H9 (cell line): ENCODE measurements around the gene UBE2E3. TPM values are rescaled to one million over a fixed set of nuclear protein-coding genes. Genes with fewer than 3 reads are reported as not detected.

Source experiments
- DNase-seq: peaks from one replicate; pipeline ENCODE4 v3.0.0-alpha.2; 2017
- H2AFZ ChIP-seq: one replicate; pipeline ENCODE4 v1.6.1; 2013; ENCODE audit warnings: mild to moderate bottlenecking, low read length, control low read depth, moderate library complexity
- H2AK5ac ChIP-seq: 2 replicates; pipeline ENCODE4 v1.6.1; 2013; ENCODE audit warnings: low read length, control low read depth, mixed read lengths; ENCODE audit not compliant: insufficient read length
- H2BK120ac ChIP-seq: one replicate; pipeline ENCODE4 v1.6.1; 2013; ENCODE audit warnings: low read depth, mild to moderate bottlenecking, low read length, control low read depth, inconsistent platforms; ENCODE audit not compliant: poor library complexity, severe bottlenecking
- H2BK12ac ChIP-seq: 2 replicates; pipeline ENCODE4 v1.6.1; 2013; ENCODE audit warnings: low read length, control low read depth, mixed read lengths, low read depth; ENCODE audit not compliant: insufficient read length
- H2BK15ac ChIP-seq: 2 replicates; pipeline ENCODE4 v1.6.1; 2013; ENCODE audit warnings: low read depth, low read length, control low read depth
- H2BK20ac ChIP-seq: one replicate; pipeline ENCODE4 v1.6.1; 2013; ENCODE audit warnings: low read depth, mild to moderate bottlenecking, low read length, control low read depth, inconsistent platforms; ENCODE audit not compliant: poor library complexity, severe bottlenecking
- H2BK5ac ChIP-seq: 2 replicates; pipeline ENCODE4 v1.6.1; 2013; ENCODE audit warnings: low read length, control low read depth, mixed read lengths; ENCODE audit not compliant: insufficient read length
- H3K14ac ChIP-seq: 2 replicates; pipeline ENCODE4 v1.6.1; 2013; ENCODE audit warnings: low read length, control low read depth; ENCODE audit not compliant: insufficient read depth
- H3K18ac ChIP-seq: 2 replicates; pipeline ENCODE4 v1.6.1; 2013; ENCODE audit warnings: low read depth, mild to moderate bottlenecking, mixed read lengths, low read length, control low read depth; ENCODE audit not compliant: insufficient read length
- H3K23ac ChIP-seq: 2 replicates; pipeline ENCODE4 v1.6.1; 2013; ENCODE audit warnings: low read length, control low read depth, mixed read lengths, low read depth; ENCODE audit not compliant: insufficient read length
- H3K23me2 ChIP-seq: 2 replicates; pipeline ENCODE4 v1.6.1; 2013; ENCODE audit warnings: low read depth, mild to moderate bottlenecking, mixed read lengths, low read length, control low read depth; ENCODE audit not compliant: insufficient read length, poor library complexity, severe bottlenecking
- H3K27ac ChIP-seq: 2 replicates; pipeline ENCODE4 v1.5.1; 2013; ENCODE audit warnings: low read length, control low read depth, mixed read lengths, low read depth; ENCODE audit not compliant: insufficient read length
- H3K27me3 ChIP-seq: 2 replicates; pipeline ENCODE4 v1.6.1; 2013; ENCODE audit warnings: low read length, control low read depth, inconsistent platforms; ENCODE audit not compliant: insufficient read depth
- H3K4ac ChIP-seq: 2 replicates; pipeline ENCODE4 v1.6.1; 2013; ENCODE audit warnings: low read depth, mild to moderate bottlenecking, control low read depth, inconsistent platforms, low read length, moderate library complexity
- H3K4me1 ChIP-seq: 2 replicates; pipeline ENCODE4 v1.6.1; 2013; ENCODE audit warnings: low read length, control low read depth, inconsistent platforms; ENCODE audit not compliant: insufficient read depth
- H3K4me2 ChIP-seq: 2 replicates; pipeline ENCODE4 v1.6.1; 2013; ENCODE audit warnings: low read length, control low read depth, mixed read lengths; ENCODE audit not compliant: insufficient read length, insufficient read depth
- H3K56ac ChIP-seq: 2 replicates; pipeline ENCODE4 v1.6.1; 2013; ENCODE audit warnings: low read depth, mild to moderate bottlenecking, mixed read lengths, low read length, control low read depth; ENCODE audit not compliant: insufficient read length
- H3K79me1 ChIP-seq: 2 replicates; pipeline ENCODE4 v1.6.1; 2013; ENCODE audit warnings: low read depth, mild to moderate bottlenecking, moderate library complexity, low read length, control low read depth, inconsistent platforms; ENCODE audit not compliant: insufficient read depth, poor library complexity, severe bottlenecking
- H3K79me2 ChIP-seq: 2 replicates; pipeline ENCODE4 v1.6.1; 2013; ENCODE audit warnings: low read length, control low read depth, inconsistent platforms; ENCODE audit not compliant: insufficient read depth
- H3K9ac ChIP-seq: 2 replicates; pipeline ENCODE4 v1.6.1; 2013; ENCODE audit warnings: low read length, control low read depth, mixed read lengths; ENCODE audit not compliant: insufficient read length; ENCODE audit errors: extremely low read depth
- H3K9me3 ChIP-seq: one replicate; pipeline ENCODE4 v1.6.1; 2013; ENCODE audit warnings: low read depth, low read length, inconsistent platforms; ENCODE audit not compliant: control insufficient read depth
- H3T11ph ChIP-seq: one replicate; pipeline ENCODE4 v1.6.1; 2013; ENCODE audit warnings: mild to moderate bottlenecking, low read length, control low read depth, inconsistent platforms
- H4K20me1 ChIP-seq: one replicate; pipeline ENCODE4 v1.6.1; 2013; ENCODE audit not compliant: control insufficient read depth, insufficient read length, insufficient read depth
- H4K5ac ChIP-seq: 2 replicates; pipeline ENCODE4 v1.6.1; 2013; ENCODE audit warnings: low read depth, mild to moderate bottlenecking, mixed read lengths, low read length, control low read depth; ENCODE audit not compliant: insufficient read length
- H4K8ac ChIP-seq: replicated peaks from 2 replicates; pipeline ENCODE4 v1.6.1; 2013; ENCODE audit warnings: low read length, control low read depth, mixed read lengths, low read depth; ENCODE audit not compliant: insufficient read length
- H4K91ac ChIP-seq: 2 replicates; pipeline ENCODE4 v1.6.1; 2013; ENCODE audit warnings: low read depth, mild to moderate bottlenecking, moderate library complexity, mixed read lengths, low read length, control low read depth; ENCODE audit not compliant: insufficient read length
- H3K27ac Mint-ChIP-seq, 3 experiments: 2 replicates in 2 of 3; 3 replicates in 1 of 3; pipeline ENCODE4 v1.8.0; 2020 to 2021; ENCODE audit warnings: mixed read lengths in 3 of 3, mild to moderate bottlenecking in 1 of 3, moderate library complexity in 1 of 3
- H3K27me3 Mint-ChIP-seq: 2 replicates; pipeline ENCODE4 v1.8.0; 2021; ENCODE audit warnings: low read depth, mild to moderate bottlenecking, moderate library complexity, mixed read lengths
- H3K36me3 Mint-ChIP-seq, 3 experiments: 2 replicates in 2 of 3; 3 replicates in 1 of 3; pipeline ENCODE4 v1.8.0; 2020 to 2021; ENCODE audit warnings: low read depth in 3 of 3, mixed read lengths in 3 of 3; ENCODE audit not compliant: insufficient read depth in 1 of 3
- H3K4me1 Mint-ChIP-seq, 2 experiments: 2 replicates each; pipeline ENCODE4 v1.8.0; 2020; ENCODE audit warnings: mixed read lengths in 2 of 2
- H3K4me3 Mint-ChIP-seq, 2 experiments: 2 replicates in 1 of 2; 3 replicates in 1 of 2; pipeline ENCODE4 v1.8.0; 2020 to 2021; ENCODE audit warnings: mild to moderate bottlenecking in 2 of 2, mixed read lengths in 2 of 2, moderate library complexity in 1 of 2
- H3K9me3 Mint-ChIP-seq, 2 experiments: 2 replicates in 1 of 2; 3 replicates in 1 of 2; pipeline ENCODE4 v1.8.0; 2020; ENCODE audit warnings: mild to moderate bottlenecking in 2 of 2, mixed read lengths in 2 of 2, moderate library complexity in 1 of 2
- WGBS: extraction: QIAGEN DNeasy Blood & Tissue Kit; methylation state at CpG from one replicate; pipeline ENCODE4 v1.1.7; 2013; ENCODE audit warnings: missing lambda C conversion rate, low lambda C conversion rate, mixed read lengths; ENCODE audit not compliant: insufficient read length; ENCODE audit errors: extremely low coverage; 5-methylcytosine and 5-hydroxymethylcytosine counted together
- total RNA-seq: library from RNA; stranded (reverse); gene quantifications from 2 replicates; pipeline ENCODE4 v1.2.1, GENCODE V29; 2021
- TF ChIP-seq, protein P1 (sequence below): fragments of 200-600 bp; sonication (generic); conservative IDR thresholded peaks from 3 replicates; pipeline ENCODE4 v1.8.0; 2021; ENCODE audit warnings: antibody characterized with exemption, mild to moderate bottlenecking

UBE2E3 gene
- total RNA-seq, 1 experiment from 2014 or later, result 89.1 TPM

DNA sequence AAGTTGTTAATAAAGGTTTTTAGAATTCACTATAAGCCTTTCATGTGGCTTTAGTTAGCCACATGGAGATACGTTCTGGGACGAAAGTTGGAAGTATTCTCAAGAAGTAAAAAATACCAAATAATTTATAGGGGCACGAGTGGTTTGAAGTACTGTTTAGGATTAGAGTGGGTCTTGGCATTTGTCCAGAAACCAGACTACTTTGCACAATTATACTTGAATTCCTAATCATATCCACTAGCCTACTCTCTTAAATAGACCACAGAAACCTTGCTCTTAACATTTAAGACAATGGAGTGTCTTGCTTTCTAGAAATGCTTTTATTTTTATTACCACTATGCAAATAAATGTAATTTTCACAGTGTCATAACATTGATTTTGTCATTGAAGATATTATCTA, 44.6 kb downstream of the UBE2E3 start:
- Histone ChIP-seq H2BK120ac (no peak overlapping the region), H3K27ac (no peak overlapping the region), H2BK5ac (no peak overlapping the region), H2AK5ac (no peak overlapping the region), H2BK12ac (no peak overlapping the region), H4K91ac (no peak overlapping the region), H4K5ac (no peak overlapping the region), H3K23ac (no peak overlapping the region), H4K20me1 (no peaks in the 10 kb centered on the region), H4K8ac (no peak overlapping the region), H3K4me1 (no peaks in the 10 kb centered on the region), H3K79me2 (peaks cover 7% of the 10 kb centered on the region; the same call in 1 of the 2 replicates), H3K23me2 (no peaks in the 10 kb centered on the region), H3K18ac (no peak overlapping the region), H3K79me1 (no peaks in the 10 kb centered on the region), H3T11ph (no peak overlapping the region), H3K27me3 (no peaks in the 10 kb centered on the region), H2AFZ (no peak overlapping the region), H3K4me2 (no peak overlapping the region), H3K14ac (no peak overlapping the region), H3K4ac (no peak overlapping the region), H3K56ac (no peak overlapping the region), H2BK15ac (no peak overlapping the region), H3K9me3 (no peaks in the 10 kb centered on the region), H3K9ac (no peak overlapping the region), H2BK20ac (no peak overlapping the region)
- H3K4me3 Mint-ChIP-seq, result no peak overlapping the region
- no peaks in the 10 kb centered on the region for H3K27me3 Mint-ChIP-seq
- 0 out of 5 replicates have a peak, but pooled peaks cover 0 to 2% of the 10 kb centered on the region in 2 experiments for H3K9me3 Mint-ChIP-seq
- H3K36me3 Mint-ChIP-seq, result no peaks in the 10 kb centered on the region; a peak in 2 of 7 replicates
- TF ChIP-seq, protein P1, sequence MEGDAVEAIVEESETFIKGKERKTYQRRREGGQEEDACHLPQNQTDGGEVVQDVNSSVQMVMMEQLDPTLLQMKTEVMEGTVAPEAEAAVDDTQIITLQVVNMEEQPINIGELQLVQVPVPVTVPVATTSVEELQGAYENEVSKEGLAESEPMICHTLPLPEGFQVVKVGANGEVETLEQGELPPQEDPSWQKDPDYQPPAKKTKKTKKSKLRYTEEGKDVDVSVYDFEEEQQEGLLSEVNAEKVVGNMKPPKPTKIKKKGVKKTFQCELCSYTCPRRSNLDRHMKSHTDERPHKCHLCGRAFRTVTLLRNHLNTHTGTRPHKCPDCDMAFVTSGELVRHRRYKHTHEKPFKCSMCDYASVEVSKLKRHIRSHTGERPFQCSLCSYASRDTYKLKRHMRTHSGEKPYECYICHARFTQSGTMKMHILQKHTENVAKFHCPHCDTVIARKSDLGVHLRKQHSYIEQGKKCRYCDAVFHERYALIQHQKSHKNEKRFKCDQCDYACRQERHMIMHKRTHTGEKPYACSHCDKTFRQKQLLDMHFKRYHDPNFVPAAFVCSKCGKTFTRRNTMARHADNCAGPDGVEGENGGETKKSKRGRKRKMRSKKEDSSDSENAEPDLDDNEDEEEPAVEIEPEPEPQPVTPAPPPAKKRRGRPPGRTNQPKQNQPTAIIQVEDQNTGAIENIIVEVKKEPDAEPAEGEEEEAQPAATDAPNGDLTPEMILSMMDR, result no peak
- no CpG with 5 or more reads among the region's 3 CpGs for WGBS
- H3K4me1 Mint-ChIP-seq, result peaks cover 19% of the 10 kb centered on the region in 2 experiments
- no peak overlapping the region for H3K27ac Mint-ChIP-seq
- no peak for DNase-seq
